ENCODE measurements around the gene GALNS. TPM values are rescaled to one million over a fixed set of nuclear protein-coding genes. Genes with fewer than 3 reads are reported as not detected.

The GALNS gene
- total and polyA plus RNA-seq, 10 donors: 9.7 to 71.6 (median 42.9) TPM

- H3K9me3 ChIP-seq: no peaks in the 10 kb centered on the region
- peaks cover 21 to 67% (median 47%) of the 10 kb centered on the region in 6 donors for H3K4me1 ChIP-seq
- 80 to 94% (median 87%) methylated on average over 9 to 10 of the region's 10 CpGs for WGBS, 5 donors
These were observed 47.6 kb downstream of the GALNS start for GRCh38 chr16:88809068-88809675.

GRCh38 chr16:88807626-88808453, 48.9 kb downstream of the GALNS start:
- no peak for DNase-seq
- no peak overlapping the region for H3K4me3 ChIP-seq
- whole genome bisulfite sequencing, 5 donors: 89 to 93% (median 90%) methylated on average over 20 to 26 of the region's 26 CpGs
- no peaks in the 10 kb centered on the region for H3K9me3 ChIP-seq
- H3K36me3 ChIP-seq: peaks cover 0 to 49% (median 24%) of the 10 kb centered on the region in 6 donors
- intact Hi-C loops (cut with DNase I; ENCODE audit: low total_unique reads): no loop called here
- H3K4me1 ChIP-seq: peaks cover 22 to 70% (median 49%) of the 10 kb centered on the region in 6 donors
- H3K27ac ChIP-seq: no peak overlapping the region
- peaks cover 0 to 10% (median 0%) of the 10 kb centered on the region in 7 donors for H3K27me3 ChIP-seq (replicated peaks in 1 of 7)
- TF ChIP-seq POLR2AphosphoS5 (IDR thresholded peaks at IDR 0.05): peak in 2 of 3 donors; percentile 8 to 63
- no peak for TF ChIP-seq CTCF (IDR thresholded peaks at IDR 0.05 in 8 of 11, conservative IDR thresholded peaks at IDR 0.05 in 3 of 11)
- TF ChIP-seq POLR2A (IDR thresholded peaks at IDR 0.05): no peak

More at GRCh38 chr16:88809068-88809675, 47.6 kb downstream of the GALNS start:
- Histone ChIP-seq H3K27ac (peak overlapping the region in 1 of 8 donors; percentile 96), H3K4me3 (no peak overlapping the region), H3K27me3 (replicated peaks in 1 of 7) (peaks cover 0 to 6% (median 0%) of the 10 kb centered on the region in 7 donors), H3K36me3 (peaks cover 0 to 49% (median 24%) of the 10 kb centered on the region in 6 donors)
- no peak for DNase-seq
- TF ChIP-seq POLR2A (IDR thresholded peaks at IDR 0.05): no peak
- TF ChIP-seq CTCF (IDR thresholded peaks at IDR 0.05 in 8 of 11, conservative IDR thresholded peaks at IDR 0.05 in 3 of 11): no peak
- TF ChIP-seq POLR2AphosphoS5 (IDR thresholded peaks at IDR 0.05): no peak
- intact Hi-C loops (cut with DNase I; ENCODE audit: low total_unique reads): no loop called here

GRCh38 chr16:88807142-88807625, 49.6 kb downstream of the GALNS start:
- no peak for TF ChIP-seq CTCF (IDR thresholded peaks at IDR 0.05 in 8 of 11, conservative IDR thresholded peaks at IDR 0.05 in 3 of 11)
- TF ChIP-seq POLR2AphosphoS5 (IDR thresholded peaks at IDR 0.05): peak in 2 of 3 donors; percentile 32 to 62
- Histone ChIP-seq H3K27me3 (replicated peaks in 1 of 7) (peaks cover 0 to 10% (median 0%) of the 10 kb centered on the region in 7 donors), H3K4me3 (no peak overlapping the region), H3K4me1 (peaks cover 18 to 70% (median 49%) of the 10 kb centered on the region in 6 donors), H3K9me3 (no peaks in the 10 kb centered on the region), H3K27ac (no peak overlapping the region), H3K36me3 (peaks cover 0 to 49% (median 24%) of the 10 kb centered on the region in 6 donors)
- intact Hi-C loops (cut with DNase I; ENCODE audit: low total_unique reads): no loop called here
- 93 to 95% (median 95%) methylated on average over 18 to 24 of the region's 24 CpGs for WGBS, 5 donors
- no peak for DNase-seq
